NCI-H2227 (cell line): Measurements from ENCODE around the gene ASB1.

Experiments
- DNase-seq: peaks from one replicate; lab custom pipeline; 2025; ENCODE audit not compliant: unreplicated experiment; lab: John Stamatoyannopoulos, UW

Gene ASB1

GRCh38 chr2:238465487-238466242, 38.9 kb downstream of the ASB1 start:
- DNase-seq = no peak

DNA sequence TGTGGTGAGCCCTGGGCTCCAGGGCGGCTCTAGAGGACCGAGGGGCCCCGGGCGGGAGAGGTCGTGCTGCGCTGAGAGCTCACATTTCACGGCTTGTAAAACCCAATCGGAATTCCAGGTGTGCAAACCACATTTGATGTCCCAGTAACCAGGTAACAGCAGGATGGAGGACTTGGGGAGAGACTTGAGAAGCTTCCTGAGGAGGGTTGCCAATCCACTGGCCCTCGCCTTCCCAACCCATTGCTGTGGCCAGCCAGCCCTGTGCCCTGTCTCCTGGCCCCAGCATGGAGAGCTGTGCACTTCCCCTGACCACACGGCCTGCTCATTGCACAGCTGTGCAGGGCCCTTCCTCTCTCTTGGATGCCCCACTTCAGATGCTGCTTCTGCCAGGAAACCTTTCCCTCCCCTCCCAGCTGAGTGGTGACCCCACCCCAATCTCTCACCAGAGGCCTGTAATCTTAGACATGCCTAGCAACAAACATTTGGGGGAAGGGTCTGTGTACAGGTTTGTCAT, 39.6 kb downstream of the ASB1 start:
- no peak for DNase-seq

DNA sequence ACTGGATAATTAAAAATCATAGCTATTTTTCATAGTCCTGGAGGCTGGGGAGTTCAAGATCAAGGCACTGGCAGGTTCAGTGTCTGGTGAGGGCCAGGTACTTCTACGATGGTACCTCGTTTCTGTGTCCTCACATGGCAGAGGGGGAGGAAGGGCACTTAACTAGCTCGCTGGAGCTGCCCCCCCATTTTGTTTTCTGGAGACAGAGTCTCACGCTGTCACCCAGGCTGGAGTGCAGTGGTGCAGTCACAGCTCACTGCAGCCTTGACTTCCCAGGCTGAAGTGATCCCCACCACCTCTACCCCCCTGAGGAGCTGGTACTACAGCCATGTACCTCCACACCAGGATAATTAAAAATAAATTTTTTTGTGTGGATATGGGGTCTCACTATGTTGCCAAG, 40.3 kb downstream of the ASB1 start:
- no peak for DNase-seq

GRCh38 chr2:238467792-238468191, 41.1 kb downstream of the ASB1 start:
- DNase-seq = no peak

- no peak for DNase-seq
Observed at GRCh38 chr2:238469155-238469554, 42.4 kb downstream of the ASB1 start.

- no peak for DNase-seq
Observed at GRCh38 chr2:238473014-238473413, 46.3 kb downstream of the ASB1 start.

DNA sequence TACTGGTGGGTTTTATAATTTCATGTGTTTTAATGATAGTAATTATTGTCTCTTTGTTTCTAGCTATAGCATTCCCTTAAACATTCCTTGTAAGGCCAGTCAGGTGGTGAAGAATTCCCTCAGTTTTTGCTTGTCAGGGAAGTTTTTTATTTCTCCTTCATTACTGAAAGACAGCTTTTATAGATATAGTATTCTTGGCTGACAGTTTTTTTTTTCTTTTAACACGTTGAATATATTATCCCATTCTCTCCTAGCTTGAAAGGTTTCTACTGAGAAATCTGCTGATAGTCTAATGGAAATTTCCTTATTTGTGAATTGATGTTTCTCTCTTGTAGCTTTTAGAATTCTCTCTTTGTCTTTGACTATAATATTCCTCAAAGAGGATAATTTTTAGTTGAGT, 46.8 kb downstream of the ASB1 start:
- DNase-seq = no peak

DNA sequence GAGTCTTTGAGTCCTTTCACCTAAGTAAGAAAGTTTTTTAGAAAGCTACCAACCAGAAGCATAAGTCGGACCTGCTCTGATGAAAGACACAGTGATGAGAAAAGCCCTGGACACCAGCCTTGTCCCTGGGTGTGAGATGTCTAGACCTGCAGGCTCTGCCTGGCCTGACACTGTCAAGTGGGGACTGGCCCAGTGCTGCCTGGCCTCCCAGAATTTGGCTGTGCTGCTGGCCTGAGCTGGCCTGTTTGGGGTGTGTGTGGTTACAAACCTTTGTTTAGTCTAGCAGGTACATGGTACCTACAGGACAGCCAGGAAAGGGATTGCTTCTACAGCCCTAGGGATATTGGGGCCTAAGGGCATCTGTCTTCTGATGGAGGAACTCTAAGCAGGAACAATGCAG, 48.3 kb downstream of the ASB1 start:
- DNase-seq = no peak

DNA sequence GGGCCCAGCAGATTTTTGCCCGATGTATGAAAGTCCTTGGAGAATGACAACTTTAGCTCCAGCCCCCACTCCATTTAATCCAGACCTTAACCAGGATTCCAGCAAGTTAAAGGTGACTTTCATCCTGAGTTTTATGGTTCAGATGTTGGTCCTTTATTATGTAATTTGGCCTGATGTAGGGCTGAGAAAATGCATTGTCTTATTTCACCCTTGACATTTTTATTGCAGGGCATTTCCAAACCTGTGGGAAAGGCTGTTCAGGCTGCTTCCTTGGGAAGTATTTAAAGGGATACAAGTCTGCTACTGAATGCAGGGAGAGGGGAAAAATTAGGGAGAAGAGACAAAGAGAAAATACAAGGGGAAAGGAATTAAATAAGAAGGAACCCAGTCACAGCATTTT, 48.8 kb downstream of the ASB1 start:
- no peak for DNase-seq

- DNase-seq = no peak
Observed at GRCh38 chr2:238476258-238476657, 49.5 kb downstream of the ASB1 start.

- DNase-seq = no peak
Observed at GRCh38 chr2:238478216-238478615, 51.5 kb downstream of the ASB1 start.

- DNase-seq = no peak
Observed at GRCh38 chr2:238479847-238480246, 53.1 kb downstream of the ASB1 start.

DNA sequence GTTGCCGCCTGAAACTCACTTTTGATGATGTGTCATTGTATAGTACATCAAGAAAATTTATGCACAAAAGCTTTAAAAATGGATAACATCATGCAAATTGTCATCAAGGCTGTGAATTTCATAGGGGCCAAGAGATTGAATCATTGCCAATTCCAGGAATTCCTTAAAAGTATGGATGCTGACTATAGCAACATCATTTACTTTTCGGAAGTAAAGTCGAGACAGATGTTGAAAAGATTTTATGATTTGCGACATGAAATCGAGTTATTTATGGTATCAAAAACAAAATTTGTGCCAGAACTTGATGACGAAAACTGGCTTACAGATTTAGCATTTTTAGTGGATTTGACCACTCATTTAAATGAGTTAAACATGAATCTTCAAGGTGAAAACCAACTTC, 56.3 kb downstream of the ASB1 start:
- DNase-seq = no peak

DNA sequence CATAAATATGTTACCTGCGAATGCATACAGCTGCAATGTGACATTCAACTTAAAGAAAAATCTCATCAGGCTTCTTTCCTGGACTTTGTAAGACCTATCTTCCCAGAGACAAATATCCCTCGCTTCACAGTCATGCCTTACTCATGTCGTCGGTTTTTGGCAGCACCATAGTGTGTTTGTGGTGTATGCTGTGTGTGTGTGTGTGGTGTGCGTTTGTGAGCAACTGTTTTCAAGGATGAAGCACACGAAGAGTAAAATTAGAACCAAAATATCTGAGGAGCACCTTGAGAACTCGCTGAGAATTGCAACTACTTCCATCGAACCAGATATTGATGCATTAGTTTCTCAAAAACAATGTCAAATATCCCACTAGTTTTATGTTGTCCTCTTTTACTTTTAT, 56.9 kb downstream of the ASB1 start:
- no peak for DNase-seq

GRCh38 chr2:238484522-238485452, 58.1 kb downstream of the ASB1 start:
- no peak for DNase-seq

DNA sequence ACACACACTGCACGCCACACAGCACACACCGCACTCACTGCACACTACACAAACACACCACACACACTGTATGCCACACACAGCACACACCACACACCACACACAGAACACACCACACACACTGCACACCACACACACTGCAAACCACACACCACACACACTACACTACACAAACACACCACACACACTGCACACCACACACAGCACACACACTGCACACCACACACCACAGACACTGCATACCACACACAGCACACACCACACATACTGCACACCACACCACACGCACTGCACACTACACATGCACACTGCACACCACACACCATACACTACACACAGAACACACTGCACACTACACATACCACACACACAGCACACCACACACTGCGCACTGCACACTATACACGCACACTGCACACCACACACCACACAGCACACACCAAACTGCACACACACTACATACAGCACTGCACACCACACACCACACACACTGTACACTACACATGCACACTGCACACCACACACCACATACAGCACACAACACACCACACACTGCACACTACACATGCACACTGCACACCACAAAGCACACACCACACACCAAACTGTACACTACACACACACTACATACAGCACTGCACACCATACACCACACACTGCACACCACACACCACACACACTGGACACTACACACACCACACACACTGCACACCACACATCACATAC, 59.6 kb downstream of the ASB1 start:
- no peak for DNase-seq

DNA sequence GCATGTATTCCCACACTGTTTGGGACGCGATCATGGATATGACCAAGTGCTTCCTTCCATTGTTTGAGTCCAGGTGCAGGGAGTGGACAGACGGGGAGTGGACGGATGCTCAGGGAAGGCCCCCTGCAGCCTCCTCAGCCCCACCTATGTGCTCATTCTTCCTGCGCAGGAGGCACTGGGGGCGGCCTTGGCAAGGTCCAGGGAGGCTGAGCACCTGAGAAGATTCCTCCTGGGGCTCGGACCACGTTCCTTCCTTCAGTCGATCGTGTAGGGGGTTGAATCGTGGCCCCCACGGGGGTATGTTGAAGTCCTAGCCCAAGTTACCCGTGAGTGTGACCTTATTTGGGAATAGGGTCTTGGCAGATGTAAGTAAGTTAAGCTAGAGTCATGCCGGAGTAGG, 60.4 kb downstream of the ASB1 start:
- DNase-seq = no peak

GRCh38 chr2:238487652-238488346, 61.1 kb downstream of the ASB1 start:
- no peak for DNase-seq

GRCh38 chr2:238488347-238488826, 61.7 kb downstream of the ASB1 start:
- DNase-seq = no peak

DNA sequence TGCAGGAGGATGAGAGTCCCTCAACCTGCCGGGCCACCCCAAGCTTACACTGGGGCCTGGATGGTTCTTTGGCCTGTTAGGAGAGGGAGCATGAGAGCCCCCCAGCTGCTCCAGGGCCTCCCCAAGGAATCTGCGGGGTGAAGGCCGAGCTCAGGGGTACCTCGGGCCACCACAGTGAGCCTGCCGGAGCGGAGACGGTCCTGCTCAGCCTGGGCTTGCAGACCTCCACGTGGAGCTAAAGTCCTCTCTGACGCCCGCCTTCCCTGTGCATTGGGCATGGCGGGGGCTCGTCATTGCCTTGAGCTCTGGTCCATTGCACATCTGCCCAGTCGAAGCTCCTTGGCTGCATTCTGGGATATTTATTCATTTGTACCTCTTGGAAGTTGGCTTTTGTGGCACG, 62.7 kb downstream of the ASB1 start:
- DNase-seq = no peak

DNA sequence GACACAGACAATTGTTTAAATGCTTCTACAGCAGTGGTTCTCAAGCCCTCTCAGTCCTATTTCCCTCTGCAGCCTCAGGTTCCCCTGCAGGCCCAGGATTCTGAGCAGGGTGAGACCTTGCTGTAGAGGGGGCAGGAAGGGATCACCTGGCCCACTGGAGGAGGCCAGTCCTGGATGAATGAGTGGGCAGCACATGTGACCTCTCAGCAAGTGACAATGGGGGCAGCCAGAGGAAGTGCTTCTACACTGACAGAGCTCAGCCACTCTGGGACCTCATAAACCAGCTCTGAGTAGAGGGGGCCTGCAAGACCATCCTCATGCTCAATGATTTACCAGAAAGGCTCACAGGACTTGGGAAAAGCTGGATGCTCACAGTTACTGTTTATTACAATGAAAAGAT, 63.2 kb downstream of the ASB1 start:
- DNase-seq = no peak
